ENCODE measurements around the gene SPSB2.
"Not testable (repeated sequence)": the region's sequence is repeated elsewhere in the genome, so short reads cannot be mapped to it uniquely, and the experiment has no call there.

The SPSB2 gene, protein sequence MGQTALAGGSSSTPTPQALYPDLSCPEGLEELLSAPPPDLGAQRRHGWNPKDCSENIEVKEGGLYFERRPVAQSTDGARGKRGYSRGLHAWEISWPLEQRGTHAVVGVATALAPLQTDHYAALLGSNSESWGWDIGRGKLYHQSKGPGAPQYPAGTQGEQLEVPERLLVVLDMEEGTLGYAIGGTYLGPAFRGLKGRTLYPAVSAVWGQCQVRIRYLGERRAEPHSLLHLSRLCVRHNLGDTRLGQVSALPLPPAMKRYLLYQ

GRCh38 chr12:6873094-6874014 lies at the start of gene SPSB2:
Gene SPSB2 (minus strand): TSS chr12:6873303. CDS start chr12:6872901, 402 bp downstream.
- DNase-seq (ENCODE audit: low read depth in 2 of 2), result peak; percentile 97 to 100

GRCh38 chr12:6921996-6922946 lies 49.2 kb upstream of the SPSB2 start:
- no peak for DNase-seq (ENCODE audit: low read depth in 2 of 2)

DNA sequence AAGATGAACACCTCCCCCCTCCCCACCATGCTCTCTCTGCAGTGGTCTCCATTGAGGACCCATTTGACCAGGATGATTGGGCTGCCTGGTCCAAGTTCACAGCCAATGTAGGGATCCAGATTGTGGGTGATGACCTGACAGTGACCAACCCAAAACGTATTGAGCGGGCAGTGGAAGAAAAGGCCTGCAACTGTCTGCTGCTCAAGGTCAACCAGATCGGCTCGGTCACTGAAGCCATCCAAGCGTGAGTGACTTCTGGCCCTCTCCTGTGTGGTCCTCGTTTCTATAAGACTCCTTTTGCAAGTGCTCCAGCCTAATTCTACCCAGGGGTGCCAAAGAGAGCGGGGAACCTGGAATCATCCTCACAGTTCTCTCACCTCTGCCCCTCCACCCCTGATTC lies 48.4 kb upstream of the SPSB2 start:
- DNase-seq (ENCODE audit: low read depth in 2 of 2), result no peak

GRCh38 chr12:6919588-6919987 lies 46.5 kb upstream of the SPSB2 start:
- DNase-seq (ENCODE audit: low read depth in 2 of 2), result no peak

DNA sequence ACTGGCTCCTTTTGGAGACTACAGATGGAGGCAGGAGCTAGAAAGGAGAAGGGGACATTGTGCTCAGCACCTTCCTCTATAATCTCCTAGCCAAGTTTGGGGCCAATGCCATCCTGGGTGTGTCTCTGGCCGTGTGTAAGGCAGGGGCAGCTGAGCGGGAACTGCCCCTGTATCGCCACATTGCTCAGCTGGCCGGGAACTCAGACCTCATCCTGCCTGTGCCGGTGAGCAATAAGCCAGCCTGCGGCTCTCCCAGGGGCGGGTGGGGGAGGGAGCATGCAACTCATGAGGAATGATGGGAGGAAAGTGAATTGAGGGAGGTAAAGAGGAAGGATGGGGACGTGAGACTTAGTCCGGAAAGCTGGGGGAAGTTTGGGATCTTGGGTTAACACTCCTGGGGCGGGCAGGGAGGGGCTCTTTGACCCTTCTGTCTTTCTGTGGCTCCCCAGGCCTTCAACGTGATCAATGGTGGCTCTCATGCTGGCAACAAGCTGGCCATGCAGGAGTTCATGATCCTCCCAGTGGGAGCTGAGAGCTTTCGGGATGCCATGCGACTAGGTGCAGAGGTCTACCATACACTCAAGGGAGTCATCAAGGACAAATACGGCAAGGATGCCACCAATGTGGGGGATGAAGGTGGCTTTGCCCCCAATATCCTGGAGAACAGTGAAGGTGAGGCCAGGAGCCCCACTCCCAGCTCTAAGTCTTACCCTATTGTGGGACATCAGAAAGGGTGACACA lies 44.6 kb upstream of the SPSB2 start:
- DNase-seq (ENCODE audit: low read depth in 2 of 2), result no peak

GRCh38 chr12:6916426-6917200 lies 43.5 kb upstream of the SPSB2 start:
- no peak for DNase-seq (ENCODE audit: low read depth in 2 of 2)

- DNase-seq (ENCODE audit: low read depth in 2 of 2), result no peak
Measured at GRCh38 chr12:6915789-6916285, 42.7 kb upstream of the SPSB2 start.

DNA sequence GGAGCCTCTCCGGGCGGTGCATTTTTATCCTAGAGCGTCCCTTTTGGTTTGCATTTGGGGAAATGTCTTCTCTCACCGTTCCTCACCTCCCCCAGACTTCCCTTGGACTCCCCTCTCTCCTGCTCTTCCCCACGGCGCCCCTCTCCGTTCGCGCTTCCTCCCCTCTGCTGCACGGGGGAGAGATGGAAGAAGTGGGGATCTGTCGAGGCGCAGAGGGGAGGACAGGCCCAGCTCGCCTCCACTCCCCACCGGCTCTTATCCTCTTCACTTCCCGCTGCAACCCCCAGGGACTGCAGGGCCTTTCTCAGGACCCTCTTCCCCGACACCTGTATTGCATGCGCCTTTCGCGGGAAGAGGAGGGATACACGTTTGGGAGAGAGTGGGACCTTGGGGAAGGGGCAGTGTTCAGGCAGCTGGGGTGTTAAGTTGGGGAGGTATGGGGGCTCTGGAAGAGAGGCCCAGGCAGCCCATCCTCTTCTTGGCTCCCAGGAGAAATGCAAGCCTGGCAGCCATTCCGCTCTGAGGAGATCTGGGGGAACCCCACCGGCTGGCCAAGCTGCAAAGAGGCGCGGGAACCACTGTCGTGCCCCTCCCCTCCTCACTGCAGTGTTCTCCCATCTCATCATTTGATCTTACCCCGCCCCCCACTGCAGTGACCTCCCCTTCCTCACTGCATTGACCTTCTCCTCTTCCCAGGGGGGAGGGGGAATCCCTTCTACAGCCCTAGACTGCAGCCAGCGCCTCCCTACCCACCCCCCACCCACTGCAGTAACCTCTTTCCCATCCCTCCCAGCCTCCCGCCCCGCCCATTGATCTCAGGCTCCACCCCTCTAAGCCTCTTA lies 42.1 kb upstream of the SPSB2 start:
- no peak for DNase-seq (ENCODE audit: low read depth in 2 of 2)

DNA sequence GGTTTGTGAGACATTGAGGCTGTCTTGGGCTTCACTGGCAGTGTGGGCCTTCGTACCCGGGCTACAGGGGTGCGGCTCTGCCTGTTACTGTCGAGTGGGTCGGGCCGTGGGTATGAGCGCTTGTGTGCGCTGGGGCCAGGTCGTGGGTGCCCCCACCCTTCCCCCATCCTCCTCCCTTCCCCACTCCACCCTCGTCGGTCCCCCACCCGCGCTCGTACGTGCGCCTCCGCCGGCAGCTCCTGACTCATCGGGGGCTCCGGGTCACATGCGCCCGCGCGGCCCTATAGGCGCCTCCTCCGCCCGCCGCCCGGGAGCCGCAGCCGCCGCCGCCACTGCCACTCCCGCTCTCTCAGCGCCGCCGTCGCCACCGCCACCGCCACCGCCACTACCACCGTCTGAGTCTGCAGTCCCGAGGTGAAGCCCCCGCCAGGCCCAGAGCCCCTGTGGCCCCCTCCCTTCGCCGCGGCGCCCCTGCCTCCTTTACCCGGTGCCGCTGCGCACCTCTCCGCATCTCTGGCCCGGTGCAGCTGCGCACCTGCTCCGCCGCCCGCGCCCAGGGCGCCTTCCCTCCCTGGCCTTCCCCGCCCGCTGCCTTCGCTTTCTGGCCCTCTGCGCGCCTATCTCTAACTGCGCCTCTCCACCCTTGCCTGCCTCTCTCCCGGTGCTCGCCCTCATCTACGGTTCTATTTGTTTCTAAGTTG lies 41.3 kb upstream of the SPSB2 start, which contains the start of gene ENO2:
TSS of gene ENO2 (plus strand) at position 335 of the 701 bp plus-strand sequence. CDS start 1,253 bp downstream, outside the sequence.
- peak; percentile 63 to 73 for DNase-seq (ENCODE audit: low read depth in 2 of 2)

DNA sequence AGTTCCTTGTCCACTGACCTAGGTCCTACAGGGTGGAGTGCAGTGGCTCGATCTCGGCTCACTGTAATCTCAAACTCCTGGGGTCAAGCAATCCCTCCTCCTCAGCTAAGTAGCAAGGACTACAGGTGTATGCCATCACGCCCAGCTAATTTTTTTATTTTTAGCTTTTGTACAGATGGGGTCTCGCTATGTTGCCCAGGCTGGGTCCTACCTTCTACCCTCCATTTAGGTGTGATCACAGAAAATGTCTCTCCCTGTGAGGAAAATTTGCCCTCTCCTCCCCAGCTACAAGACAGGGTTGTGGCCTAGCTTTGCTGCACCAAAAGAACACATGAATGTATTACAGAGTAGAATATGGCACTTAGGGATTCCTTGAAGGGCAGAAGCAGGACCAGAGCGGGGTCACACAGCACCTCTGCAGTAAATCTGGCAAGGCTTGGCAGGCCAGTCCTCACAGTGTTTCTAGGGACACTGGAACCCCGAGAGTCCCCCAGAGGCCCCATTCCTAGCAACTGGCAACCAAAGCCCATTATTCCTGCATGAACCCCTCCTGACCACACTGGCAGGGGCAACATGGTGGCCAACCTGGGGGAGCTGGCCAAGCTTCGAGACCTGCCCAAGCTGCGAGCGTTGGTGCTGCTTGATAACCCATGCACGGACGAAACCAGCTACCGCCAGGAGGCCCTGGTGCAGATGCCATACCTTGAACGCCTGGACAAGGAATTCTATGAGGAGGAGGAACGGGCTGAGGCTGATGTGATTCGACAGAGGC lies 39.2 kb upstream of the SPSB2 start:
- no peak for DNase-seq (ENCODE audit: low read depth in 2 of 2)

DNA sequence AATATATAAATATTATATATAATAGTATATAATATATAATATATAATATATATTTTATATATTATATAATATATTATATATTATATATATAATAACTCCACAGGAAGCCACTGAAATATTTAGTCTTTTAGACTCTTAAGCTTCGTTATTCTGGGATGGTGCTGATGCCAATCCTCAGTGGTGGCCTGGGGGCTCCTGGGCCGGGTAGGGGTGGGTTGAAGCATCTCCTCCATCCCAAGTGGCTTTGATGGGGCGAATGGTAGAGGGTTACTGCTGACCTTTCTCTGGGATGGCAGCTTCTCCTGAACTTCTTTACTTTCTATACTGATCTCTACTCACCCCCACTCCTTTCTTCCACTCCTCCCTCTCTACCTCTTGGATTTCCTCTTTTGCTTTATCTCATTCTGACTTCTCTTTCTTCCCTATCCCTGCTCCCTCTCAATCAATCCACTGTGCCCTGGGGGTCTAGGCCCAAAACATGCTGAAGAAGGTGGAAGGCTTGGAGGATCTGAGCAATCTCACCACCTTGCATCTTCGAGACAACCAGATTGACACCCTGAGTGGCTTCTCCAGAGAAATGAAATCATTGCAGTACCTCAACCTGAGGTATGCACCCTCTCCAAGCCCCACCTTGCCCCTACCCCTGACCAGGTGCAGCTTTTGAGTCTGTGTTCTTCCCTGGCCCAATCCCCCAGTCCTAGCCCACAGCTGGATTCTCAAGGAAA lies 36.5 kb upstream of the SPSB2 start:
- DNase-seq (ENCODE audit: low read depth in 2 of 2), result no peak

GRCh38 chr12:6908141-6908540 lies 35.0 kb upstream of the SPSB2 start:
- not testable (repeated sequence) for DNase-seq (ENCODE audit: low read depth in 2 of 2)

GRCh38 chr12:6905414-6906040 lies 32.4 kb upstream of the SPSB2 start:
- DNase-seq (ENCODE audit: low read depth in 2 of 2), result no peak

GRCh38 chr12:6904280-6905276 lies 31.5 kb upstream of the SPSB2 start, which contains the start of gene LRRC23:
Gene LRRC23 (plus strand): TSS chr12:6904822. CDS start chr12:6905634, 812 bp downstream.
- peak; percentile 88 to 92 for DNase-seq (ENCODE audit: low read depth in 2 of 2)

GRCh38 chr12:6903722-6904121 lies 30.6 kb upstream of the SPSB2 start:
- DNase-seq (ENCODE audit: low read depth in 2 of 2), result no peak
